ENCODE results near the gene RSPRY1.

- TF ChIP-seq CTCF (IDR thresholded peaks at IDR 0.05), result no peak
- no peak for TF ChIP-seq USF2 (IDR thresholded peaks at IDR 0.05)
- TF ChIP-seq BCL3 (IDR thresholded peaks at IDR 0.05), result no peak
- no peak for TF ChIP-seq RARB (CRISPR knock-in tag; IDR thresholded peaks at IDR 0.05)
- TF ChIP-seq CHD2 (IDR thresholded peaks at IDR 0.05; ENCODE audit: low read length, partially characterized antibody), result no peak
- no peak for TF ChIP-seq ATOH8 (CRISPR knock-in tag; IDR thresholded peaks at IDR 0.05; ENCODE audit: low read depth)
- no peak for TF ChIP-seq KDM5A (IDR thresholded peaks at IDR 0.05)
- no peak for TF ChIP-seq ZFP36 (IDR thresholded peaks at IDR 0.05; ENCODE audit: borderline replicate concordance, partially characterized antibody)
- TF ChIP-seq ZNF302 (CRISPR knock-in tag; IDR thresholded peaks at IDR 0.05), result no peak
Measured at GRCh38 chr16:57150682-57151330, 35.3 kb upstream of the RSPRY1 start.
